T-helper 1 cell treated with Interleukin-12 subunit alpha and Interleukin-12 subunit beta and Interleukin-4 antibody, amounts not matched to agents 30 μg/mL and 1 μg/mL, for 36 hours (primary cell): ENCODE measurements around the gene PDGFRB.

Experiments used
- H3K27ac Mint-ChIP-seq: one replicate; pipeline ENCODE4 v1.8.0; 2021; ENCODE audit warnings: mild to moderate bottlenecking, mixed read lengths
- H3K27me3 Mint-ChIP-seq: one replicate; pipeline ENCODE4 v1.8.0; 2021; ENCODE audit warnings: low read depth, mixed read lengths
- H3K36me3 Mint-ChIP-seq: one replicate; pipeline ENCODE4 v1.8.0; 2021; ENCODE audit warnings: low read depth, mixed read lengths
- H3K4me1 Mint-ChIP-seq: one replicate; pipeline ENCODE4 v1.8.0; 2021; ENCODE audit warnings: low read depth, mixed read lengths
- H3K4me3 Mint-ChIP-seq: one replicate; pipeline ENCODE4 v1.8.0; 2021; ENCODE audit warnings: mild to moderate bottlenecking, moderate library complexity, mixed read lengths
- H3K9me3 Mint-ChIP-seq: one replicate; pipeline ENCODE4 v1.8.0; 2021; ENCODE audit warnings: mixed read lengths

PDGFRB gene

DNA sequence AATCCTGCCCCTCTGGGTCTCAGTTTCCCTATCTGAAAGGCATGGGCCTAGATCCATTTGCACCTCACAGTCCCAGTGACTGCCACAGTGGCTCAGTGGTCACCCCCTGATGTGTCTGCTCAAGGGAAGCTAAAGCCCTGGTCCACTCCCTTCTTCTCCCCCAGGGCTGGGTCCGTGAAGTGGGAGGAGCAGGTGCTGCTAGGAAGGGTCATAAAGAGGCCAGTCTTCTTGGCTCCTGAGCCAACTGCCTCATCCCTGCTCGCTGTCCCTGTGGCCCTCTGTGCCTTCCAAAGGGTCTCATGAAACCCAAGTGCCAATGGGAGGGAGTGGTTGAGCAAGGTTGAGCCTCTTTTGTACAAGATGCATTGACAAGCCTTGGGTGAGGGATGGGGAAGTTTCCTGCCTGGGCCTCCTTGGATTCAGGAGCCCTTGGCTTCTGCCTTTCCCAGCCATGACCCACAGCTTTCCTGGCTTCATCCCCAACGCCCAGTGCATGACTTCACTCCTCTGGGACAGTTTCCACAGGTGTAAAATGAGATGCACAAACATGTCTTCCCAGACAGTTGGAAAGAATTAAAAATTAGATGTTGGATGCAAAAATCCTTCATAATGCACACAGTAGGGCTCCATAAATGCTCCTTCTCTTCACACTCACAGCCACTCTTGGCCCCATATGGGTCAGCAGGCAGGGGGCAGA lies 32.6 kb upstream of the PDGFRB start:
- H3K9me3 Mint-ChIP-seq: no peaks in the 10 kb centered on the region
- H3K36me3 Mint-ChIP-seq: no peaks in the 10 kb centered on the region
- no peak overlapping the region for H3K4me3 Mint-ChIP-seq
- no peak overlapping the region for H3K27ac Mint-ChIP-seq
- no peaks in the 10 kb centered on the region for H3K4me1 Mint-ChIP-seq
- peaks cover 43% of the 10 kb centered on the region for H3K27me3 Mint-ChIP-seq

DNA sequence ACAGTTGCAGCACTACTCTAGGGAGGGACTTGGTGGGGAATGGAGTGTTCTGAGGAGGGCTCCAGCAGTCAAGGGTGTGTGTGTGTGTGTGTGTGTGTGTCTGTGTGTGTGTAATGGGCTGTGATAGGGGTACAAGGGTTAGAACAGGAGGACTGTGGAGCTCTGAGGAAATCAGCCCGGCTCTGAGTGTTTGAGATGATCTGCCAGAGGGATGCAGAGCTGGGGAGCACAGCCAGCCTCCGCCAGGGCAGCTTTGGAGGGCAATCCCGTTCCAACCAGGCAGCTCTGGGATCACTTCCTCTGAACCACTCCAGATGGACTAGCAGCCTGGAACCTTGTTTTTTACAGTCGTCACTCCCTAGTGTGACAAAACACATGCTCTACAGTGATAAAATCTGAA lies 31.3 kb upstream of the PDGFRB start:
- Mint-ChIP-seq H3K4me1 (no peaks in the 10 kb centered on the region), H3K27me3 (peaks cover 34% of the 10 kb centered on the region), H3K36me3 (no peaks in the 10 kb centered on the region), H3K9me3 (no peaks in the 10 kb centered on the region), H3K27ac (no peak overlapping the region), H3K4me3 (no peak overlapping the region)

DNA sequence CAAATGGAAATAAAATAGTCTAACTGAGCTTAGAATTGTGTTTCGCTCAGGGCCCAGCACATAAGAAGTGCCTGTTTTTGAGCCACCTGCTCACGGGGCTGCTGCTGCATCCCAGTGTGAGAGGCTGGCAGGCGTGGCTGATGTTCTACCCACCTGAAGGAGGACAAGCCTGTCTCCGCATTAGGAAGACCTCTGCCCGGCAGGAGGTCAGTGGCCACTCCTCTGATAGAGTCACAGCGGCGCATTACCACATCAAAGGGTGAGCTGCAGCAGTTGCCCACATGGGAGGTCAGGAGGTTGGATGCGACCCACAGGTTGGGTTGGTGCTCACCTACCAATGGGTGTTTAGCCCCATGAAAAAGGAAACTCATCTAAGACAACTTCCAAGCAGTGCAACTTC lies 30.5 kb upstream of the PDGFRB start:
- Mint-ChIP-seq H3K4me1 (no peaks in the 10 kb centered on the region), H3K4me3 (no peak overlapping the region), H3K27me3 (peaks cover 29% of the 10 kb centered on the region), H3K36me3 (no peaks in the 10 kb centered on the region), H3K9me3 (no peaks in the 10 kb centered on the region), H3K27ac (no peak overlapping the region)

DNA sequence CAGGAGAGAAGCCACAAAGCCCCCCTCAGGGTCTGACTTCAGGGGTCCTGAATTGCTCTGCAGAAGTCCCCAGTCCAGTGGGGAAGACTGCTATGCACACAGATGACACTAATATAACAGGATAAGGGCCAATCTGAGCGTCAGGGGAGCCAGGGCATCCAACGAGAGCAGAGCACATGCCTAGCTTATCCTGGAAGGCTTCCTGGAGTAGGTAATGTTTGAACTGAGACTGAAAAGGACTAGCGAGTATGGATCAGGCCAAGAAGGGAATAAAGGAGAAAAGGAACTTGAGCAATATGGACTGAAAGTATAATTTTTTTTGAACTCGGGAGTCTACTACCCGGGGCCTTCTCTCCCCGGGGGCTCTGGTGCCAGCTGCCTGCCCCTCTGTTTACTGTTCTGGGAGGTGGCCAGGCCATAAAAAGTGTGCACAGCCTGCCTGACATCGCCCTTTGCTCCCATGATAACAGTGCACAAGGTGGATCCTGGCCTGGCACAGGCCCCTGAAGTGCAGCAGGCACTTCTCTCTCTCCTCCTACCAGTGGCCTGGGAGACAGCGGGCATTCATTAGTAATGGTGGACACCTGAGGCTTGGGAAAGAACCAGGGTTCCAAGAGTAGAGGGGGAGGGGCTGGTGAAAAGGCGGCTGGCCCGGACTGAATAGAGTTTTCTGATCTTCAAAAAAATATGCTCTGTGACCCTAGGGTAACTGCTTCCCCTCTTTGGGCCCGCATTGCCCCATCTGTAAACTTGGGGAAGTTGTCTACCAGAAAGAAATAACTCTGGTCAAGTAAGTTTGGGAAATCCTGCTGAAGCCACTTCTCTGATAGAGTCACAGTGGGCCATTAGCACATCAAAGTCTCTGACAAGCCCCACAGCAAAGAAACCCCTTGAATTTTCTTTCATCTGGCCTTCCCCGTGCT lies 29.6 kb upstream of the PDGFRB start:
- Mint-ChIP-seq H3K27ac (no peak overlapping the region), H3K36me3 (no peaks in the 10 kb centered on the region), H3K27me3 (peaks cover 23% of the 10 kb centered on the region), H3K4me1 (no peaks in the 10 kb centered on the region), H3K9me3 (no peaks in the 10 kb centered on the region), H3K4me3 (no peak overlapping the region)

DNA sequence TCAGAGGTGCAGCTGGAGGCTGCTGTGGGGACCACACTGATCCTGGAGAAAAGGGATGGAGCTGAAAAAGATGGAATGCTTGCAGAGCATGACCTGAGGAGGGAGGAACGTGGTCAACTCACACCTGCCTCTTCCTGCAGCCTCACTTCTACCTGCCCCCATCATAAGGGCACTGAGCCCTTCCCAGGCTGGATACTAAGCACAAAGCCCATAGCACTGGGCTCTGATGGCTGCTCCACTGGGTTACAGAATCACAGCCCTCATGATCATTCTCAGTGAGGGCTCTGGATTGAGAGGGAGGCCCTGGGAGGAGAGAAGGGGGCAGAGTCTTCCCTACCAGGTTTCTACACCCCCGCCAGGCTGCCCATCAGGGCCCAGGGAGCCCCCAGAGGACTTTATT lies 28.4 kb upstream of the PDGFRB start:
- Mint-ChIP-seq H3K9me3 (no peaks in the 10 kb centered on the region), H3K4me1 (no peaks in the 10 kb centered on the region), H3K36me3 (no peaks in the 10 kb centered on the region), H3K27me3 (peaks cover 15% of the 10 kb centered on the region), H3K4me3 (no peak overlapping the region), H3K27ac (no peak overlapping the region)

DNA sequence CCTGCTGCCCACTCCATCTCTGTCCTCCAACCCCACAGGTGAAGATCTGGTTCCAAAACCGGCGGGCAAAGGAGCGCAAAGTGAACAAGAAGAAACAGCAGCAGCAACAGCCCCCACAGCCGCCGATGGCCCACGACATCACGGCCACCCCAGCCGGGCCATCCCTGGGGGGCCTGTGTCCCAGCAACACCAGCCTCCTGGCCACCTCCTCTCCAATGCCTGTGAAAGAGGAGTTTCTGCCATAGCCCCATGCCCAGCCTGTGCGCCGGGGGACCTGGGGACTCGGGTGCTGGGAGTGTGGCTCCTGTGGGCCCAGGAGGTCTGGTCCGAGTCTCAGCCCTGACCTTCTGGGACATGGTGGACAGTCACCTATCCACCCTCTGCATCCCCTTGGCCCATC lies 27.8 kb upstream of the PDGFRB start:
- Mint-ChIP-seq H3K27ac (no peak overlapping the region), H3K36me3 (no peaks in the 10 kb centered on the region), H3K9me3 (no peaks in the 10 kb centered on the region), H3K4me1 (no peaks in the 10 kb centered on the region), H3K27me3 (peaks cover 9% of the 10 kb centered on the region), H3K4me3 (no peak overlapping the region)

DNA sequence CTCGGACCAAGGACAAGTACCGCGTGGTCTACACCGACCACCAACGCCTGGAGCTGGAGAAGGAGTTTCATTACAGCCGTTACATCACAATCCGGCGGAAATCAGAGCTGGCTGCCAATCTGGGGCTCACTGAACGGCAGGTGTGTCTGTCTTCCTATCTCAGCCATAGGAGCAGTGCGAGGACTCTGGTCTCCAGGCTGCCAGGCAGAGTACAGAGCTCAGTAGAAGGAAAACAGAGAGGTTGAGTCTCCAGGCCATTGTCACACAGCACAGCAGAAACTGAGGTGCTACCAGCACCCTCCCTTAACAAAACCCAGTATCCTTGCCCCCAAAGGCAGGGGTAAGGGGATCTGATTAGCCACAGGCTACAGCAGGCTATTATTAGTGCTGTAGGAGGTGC lies 27.1 kb upstream of the PDGFRB start:
- Mint-ChIP-seq H3K4me3 (no peak overlapping the region), H3K27ac (no peak overlapping the region), H3K27me3 (peaks cover 6% of the 10 kb centered on the region), H3K4me1 (no peaks in the 10 kb centered on the region), H3K36me3 (no peaks in the 10 kb centered on the region), H3K9me3 (no peaks in the 10 kb centered on the region)

DNA sequence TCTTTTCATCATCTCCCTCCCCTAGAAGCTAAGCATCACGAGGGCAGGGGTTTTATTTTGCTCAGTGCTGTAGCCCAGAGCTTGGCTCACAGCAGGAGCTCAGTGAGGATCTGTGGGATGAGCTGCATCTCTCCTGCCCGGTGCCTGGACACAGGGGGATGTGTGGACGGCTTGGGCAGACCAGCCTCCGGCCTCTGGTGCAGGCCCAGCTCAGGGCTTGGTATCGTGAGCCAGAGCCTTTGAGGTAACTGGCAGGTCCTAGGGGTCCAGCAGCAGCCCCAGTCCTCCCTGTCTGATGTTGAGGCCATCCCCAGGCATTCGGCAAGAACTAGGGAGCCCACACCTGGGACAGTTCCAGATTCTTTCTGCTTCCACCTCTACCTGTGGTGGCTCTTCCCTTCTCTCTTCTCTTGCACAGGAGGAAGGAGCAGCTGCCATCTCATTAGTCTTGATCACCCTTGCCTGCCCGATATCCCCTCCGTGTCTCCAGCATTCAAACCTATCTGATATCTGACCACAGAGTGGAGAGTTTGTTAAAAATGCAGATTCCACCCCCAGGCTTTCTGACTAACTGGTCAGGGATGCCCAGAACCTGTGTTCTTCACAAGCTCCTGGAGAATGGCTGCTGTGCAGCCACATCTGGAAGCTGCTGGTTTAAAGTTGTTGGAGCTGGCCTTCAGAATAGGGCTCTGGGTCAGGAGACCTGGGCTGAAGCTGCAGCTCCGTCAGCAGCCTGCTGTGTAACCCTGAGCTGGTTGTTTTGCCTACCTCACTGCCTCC lies 26.3 kb upstream of the PDGFRB start:
- no peak overlapping the region for H3K4me3 Mint-ChIP-seq
- H3K36me3 Mint-ChIP-seq: no peaks in the 10 kb centered on the region
- H3K4me1 Mint-ChIP-seq: no peaks in the 10 kb centered on the region
- H3K27ac Mint-ChIP-seq: no peak overlapping the region
- H3K27me3 Mint-ChIP-seq: no peaks in the 10 kb centered on the region
- H3K9me3 Mint-ChIP-seq: no peaks in the 10 kb centered on the region

DNA sequence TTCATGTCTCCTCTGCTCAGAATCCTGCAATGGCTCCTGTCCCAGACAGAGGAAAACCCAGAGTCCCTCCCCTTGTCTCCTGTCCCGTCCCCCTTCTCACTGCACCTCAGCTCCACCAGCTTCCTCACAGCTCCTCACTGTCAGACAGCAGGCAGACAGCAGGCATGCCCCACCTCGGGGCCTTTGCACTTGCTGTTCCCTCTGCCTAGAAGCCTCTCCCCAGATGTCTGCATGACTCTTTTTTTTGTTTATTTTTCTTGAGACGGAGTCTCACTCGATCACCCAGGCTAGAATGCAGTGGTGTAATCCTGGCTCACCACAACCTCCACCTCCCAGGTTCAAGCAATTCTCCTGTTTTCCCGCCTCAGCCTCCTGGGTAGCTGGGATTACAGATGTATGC lies 25.4 kb upstream of the PDGFRB start:
- Mint-ChIP-seq H3K36me3 (no peaks in the 10 kb centered on the region), H3K27me3 (no peaks in the 10 kb centered on the region), H3K27ac (no peak overlapping the region), H3K4me1 (no peaks in the 10 kb centered on the region), H3K9me3 (no peaks in the 10 kb centered on the region), H3K4me3 (no peak overlapping the region)

DNA sequence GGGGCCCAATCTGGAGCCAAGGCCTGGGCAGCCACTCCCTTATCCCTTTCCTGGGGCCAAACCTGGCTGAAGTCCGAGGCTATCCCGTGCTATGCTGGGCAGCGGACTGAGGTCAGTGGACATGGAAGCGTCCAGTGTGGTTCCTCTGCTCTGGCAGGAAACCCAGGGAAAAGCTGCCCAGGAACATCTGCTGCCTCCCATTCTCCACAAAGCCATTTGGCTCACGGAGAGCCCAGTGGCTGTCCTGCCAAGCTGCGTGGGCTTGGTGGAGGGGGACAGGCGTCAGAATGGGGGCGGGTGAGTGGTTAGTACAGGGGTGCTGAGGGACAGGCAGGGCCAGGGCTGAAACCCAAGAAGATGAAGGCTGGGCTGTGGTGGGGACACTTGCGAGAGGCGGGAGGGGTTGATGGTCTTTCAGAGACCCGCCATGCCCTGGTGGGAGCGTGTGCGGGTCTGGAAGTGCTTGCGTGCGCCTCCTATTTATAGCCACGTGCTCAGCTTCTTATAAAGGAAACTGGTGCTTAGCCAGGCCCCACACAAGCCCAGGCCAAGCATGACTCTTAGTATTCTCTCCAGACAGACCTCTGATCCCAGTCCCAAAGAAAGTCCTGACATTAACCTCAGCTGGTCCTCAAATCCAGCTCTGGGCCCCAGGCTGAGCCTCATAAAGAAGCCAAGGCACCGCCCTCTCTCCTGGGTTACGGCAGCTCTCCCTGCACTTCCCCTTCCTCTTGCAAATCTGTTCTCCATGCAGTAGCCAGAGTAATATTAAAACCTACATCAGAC lies 24.8 kb upstream of the PDGFRB start:
- H3K36me3 Mint-ChIP-seq: no peaks in the 10 kb centered on the region
- H3K4me3 Mint-ChIP-seq: no peak overlapping the region
- no peak overlapping the region for H3K27ac Mint-ChIP-seq
- H3K9me3 Mint-ChIP-seq: no peaks in the 10 kb centered on the region
- no peaks in the 10 kb centered on the region for H3K4me1 Mint-ChIP-seq
- H3K27me3 Mint-ChIP-seq: no peaks in the 10 kb centered on the region

DNA sequence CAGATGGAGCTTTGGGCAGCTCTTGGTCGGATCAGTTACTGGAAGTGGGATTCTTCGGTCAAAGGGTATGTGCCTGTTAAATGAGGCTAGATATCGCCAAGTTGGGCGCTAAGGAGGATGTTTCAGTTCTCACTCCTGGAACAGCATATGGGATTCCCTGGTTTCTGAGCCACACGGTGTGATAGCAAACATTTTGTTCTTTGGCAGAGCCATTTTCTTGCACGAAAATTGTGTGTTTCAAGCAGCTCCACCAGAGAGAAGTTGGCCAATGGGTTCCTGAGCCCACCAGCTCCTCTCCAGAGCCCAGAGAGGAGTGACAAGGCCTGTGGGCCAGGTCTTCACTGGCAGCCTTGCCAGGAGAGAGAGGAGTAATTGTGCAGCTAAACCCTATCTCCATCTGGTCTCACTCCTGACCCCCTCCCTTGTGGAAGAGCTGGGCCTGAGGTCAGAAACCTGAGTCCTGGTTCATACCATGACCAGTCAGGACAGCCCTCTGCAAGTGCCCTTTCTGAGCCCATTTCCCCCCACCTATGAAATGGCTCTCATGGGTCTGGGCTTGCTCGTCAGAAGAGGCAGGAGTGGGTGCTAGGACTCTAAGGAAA lies 23.5 kb upstream of the PDGFRB start:
- Mint-ChIP-seq H3K27ac (no peak overlapping the region), H3K36me3 (no peaks in the 10 kb centered on the region), H3K4me1 (no peaks in the 10 kb centered on the region), H3K27me3 (no peaks in the 10 kb centered on the region), H3K9me3 (no peaks in the 10 kb centered on the region), H3K4me3 (no peak overlapping the region)

DNA sequence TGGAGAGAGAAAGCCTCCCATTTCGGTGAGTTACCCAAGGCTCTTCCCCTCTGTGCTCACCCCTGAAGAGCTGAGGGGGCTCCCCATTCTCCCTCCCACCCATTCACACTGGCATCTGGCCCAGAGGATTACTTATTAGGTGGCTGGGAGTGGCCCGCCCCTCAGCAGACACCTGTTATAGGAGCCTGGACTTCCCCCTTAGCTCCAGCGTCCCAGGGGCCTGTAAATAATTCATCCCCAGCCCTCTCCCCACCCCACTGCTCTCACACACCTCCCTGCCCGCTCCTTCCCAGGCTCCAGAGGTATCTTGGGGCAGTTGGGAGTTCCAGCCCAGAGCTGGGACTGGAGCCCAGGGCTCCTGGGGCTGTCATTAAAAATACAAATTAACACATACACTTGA lies 22.6 kb upstream of the PDGFRB start:
- no peak overlapping the region for H3K4me3 Mint-ChIP-seq
- H3K9me3 Mint-ChIP-seq: no peaks in the 10 kb centered on the region
- peaks cover 7% of the 10 kb centered on the region for H3K27me3 Mint-ChIP-seq
- H3K4me1 Mint-ChIP-seq: no peaks in the 10 kb centered on the region
- no peak overlapping the region for H3K27ac Mint-ChIP-seq
- no peaks in the 10 kb centered on the region for H3K36me3 Mint-ChIP-seq

DNA sequence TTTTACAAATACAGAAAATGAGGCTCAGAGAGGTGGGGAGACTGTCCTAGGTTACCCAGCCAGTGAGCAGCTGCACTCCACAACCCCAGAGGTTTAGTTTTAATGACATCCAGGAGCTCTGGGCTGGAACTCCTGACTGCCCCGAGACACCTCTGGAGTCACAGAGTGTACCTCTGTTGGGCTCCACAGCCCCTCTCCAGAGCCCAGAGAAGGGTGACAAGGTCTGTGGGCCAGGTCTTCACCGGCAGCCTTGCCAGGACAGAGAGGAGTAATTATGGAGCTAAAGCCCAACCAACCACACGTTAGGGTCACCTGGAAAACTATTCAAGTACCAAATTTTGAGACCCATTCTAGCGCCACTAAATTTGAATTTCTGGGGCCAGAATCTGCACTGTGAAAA lies 22.1 kb upstream of the PDGFRB start:
- Mint-ChIP-seq H3K36me3 (no peaks in the 10 kb centered on the region), H3K4me1 (no peaks in the 10 kb centered on the region), H3K9me3 (no peaks in the 10 kb centered on the region), H3K4me3 (no peak overlapping the region), H3K27me3 (peaks cover 9% of the 10 kb centered on the region), H3K27ac (no peak overlapping the region)
